ENCODE measurements around the gene IMPDH1. TPM values are rescaled to one million over a fixed set of nuclear protein-coding genes. Genes with fewer than 3 reads are reported as not detected.

IMPDH1 gene
- total and polyA plus RNA-seq, 9 of the 15 experiments (the other 6 are each of a cell fraction or from before 2014, with no cell fraction given): 0.80 to 118 (median 64.3) TPM

- TF ChIP-seq XRCC5 (IDR thresholded peaks at IDR 0.05; ENCODE audit: low read depth, low read length) (no peak), ZNF57 (CRISPR knock-in tag; IDR thresholded peaks at IDR 0.05) (no peak), TBP (optimal IDR thresholded peaks at IDR 0.05; ENCODE audit: low read depth, low read length) (no peak), PBX2 (CRISPR knock-in tag; IDR thresholded peaks at IDR 0.05; ENCODE audit: low read depth) (no peak), PBX2 (tag; conservative IDR thresholded peaks at IDR 0.05; ENCODE audit: low read depth) (no peak), THAP7 (CRISPR knock-in tag; IDR thresholded peaks at IDR 0.05) (no peak), ZNF24 (IDR thresholded peaks at IDR 0.05) (no peak), KAT7 (CRISPR knock-in tag; IDR thresholded peaks at IDR 0.05; ENCODE audit: borderline replicate concordance) (0 out of 2 replicates have a peak, but pooled peaks have one; percentile 63), NR0B1 (IDR thresholded peaks at IDR 0.05; ENCODE audit: partially characterized antibody) (no peak), PHF21A (IDR thresholded peaks at IDR 0.05; ENCODE audit: borderline replicate concordance, low read depth) (peak; percentile 56; the same call in 1 of the 2 replicates), ZNF717 (CRISPR knock-in tag; IDR thresholded peaks at IDR 0.05) (no peak), USF1 (CRISPR knock-in tag; IDR thresholded peaks at IDR 0.05) (0 out of 2 replicates have a peak, but pooled peaks have one; percentile 21), NFXL1 (CRISPR knock-in tag; IDR thresholded peaks at IDR 0.05) (no peak), HMG20A (CRISPR knock-in tag; conservative IDR thresholded peaks at IDR 0.05) (no peak), CC2D1A (IDR thresholded peaks at IDR 0.05) (no peak)
Measured at GRCh38 chr7:128404143-128404681, 5.6 kb downstream of the IMPDH1 start (continued).
